Mesendoderm (in vitro differentiated cells): Measurements from ENCODE around the gene PRR33.
"Not testable (repeated sequence)": the region's sequence is repeated elsewhere in the genome, so short reads cannot be mapped to it uniquely, and the experiment has no call there.

ENCODE experiments used
- DNase-seq: peaks from one replicate; pipeline ENCODE4 v3.0.0; 2013
- H2AK5ac ChIP-seq: 2 replicates; pipeline ENCODE4 v1.6.1; 2013; ENCODE audit warnings: low read length, inconsistent platforms
- H2BK120ac ChIP-seq: 2 replicates; pipeline ENCODE4 v1.6.1; 2013; ENCODE audit warnings: low read depth, mild to moderate bottlenecking, low read length, moderate library complexity, mixed read lengths
- H2BK15ac ChIP-seq: replicated peaks from 2 replicates; pipeline ENCODE4 v1.6.1; 2013; ENCODE audit warnings: low read depth, mild to moderate bottlenecking, moderate library complexity
- H2BK5ac ChIP-seq: 2 replicates; pipeline ENCODE4 v1.6.1; 2013; ENCODE audit warnings: low read length, inconsistent platforms
- H3K18ac ChIP-seq: 2 replicates; pipeline ENCODE4 v1.6.1; 2013; ENCODE audit warnings: mild to moderate bottlenecking, low read length, mixed read lengths
- H3K23ac ChIP-seq: one replicate; pipeline ENCODE4 v1.6.1; 2013; ENCODE audit warnings: low read length
- H3K27ac ChIP-seq: 2 replicates; pipeline ENCODE4 v1.5.1; 2013; ENCODE audit warnings: low read depth, mild to moderate bottlenecking, inconsistent platforms, low read length, moderate library complexity
- H3K27me3 ChIP-seq: 2 replicates; pipeline ENCODE4 v1.6.1; 2013; ENCODE audit warnings: low read length, control low read depth, mild to moderate bottlenecking, inconsistent platforms; ENCODE audit not compliant: insufficient read depth, poor library complexity
- H3K36me3 ChIP-seq: 2 replicates; pipeline ENCODE4 v1.6.1; 2013; ENCODE audit warnings: low read length, inconsistent platforms; ENCODE audit not compliant: control insufficient read depth, insufficient read depth
- H3K4ac ChIP-seq: one replicate; pipeline ENCODE4 v1.6.1; 2013; ENCODE audit warnings: low read depth, mild to moderate bottlenecking, low read length, moderate library complexity
- H3K4me1 ChIP-seq: 2 replicates; pipeline ENCODE4 v1.6.1; 2013; ENCODE audit warnings: low read depth, low read length, inconsistent platforms; ENCODE audit not compliant: control insufficient read depth
- H3K4me2 ChIP-seq: 2 replicates; pipeline ENCODE4 v1.6.1; 2013; ENCODE audit warnings: low read length
- H3K4me3 ChIP-seq: 2 replicates; pipeline ENCODE4 v1.5.1; 2013; ENCODE audit warnings: mild to moderate bottlenecking, low read length
- H3K56ac ChIP-seq: one replicate; pipeline ENCODE4 v1.6.1; 2013; ENCODE audit warnings: low read length
- H3K79me1 ChIP-seq: 2 replicates; pipeline ENCODE4 v1.6.1; 2013; ENCODE audit warnings: low read length, inconsistent platforms
- H3K79me2 ChIP-seq: 2 replicates; pipeline ENCODE4 v1.6.1; 2013; ENCODE audit warnings: mild to moderate bottlenecking, low read length; ENCODE audit not compliant: control insufficient read depth, insufficient read depth
- H3K9ac ChIP-seq: 2 replicates; pipeline ENCODE4 v1.6.1; 2013; ENCODE audit warnings: low read length, inconsistent platforms
- H4K5ac ChIP-seq: one replicate; pipeline ENCODE4 v1.6.1; 2013; ENCODE audit warnings: low read length
- H4K8ac ChIP-seq: one replicate; pipeline ENCODE4 v1.6.1; 2013; ENCODE audit warnings: low read depth, mild to moderate bottlenecking, control low read depth, low read length, moderate library complexity
- WGBS: extraction: QIAGEN DNeasy Blood & Tissue Kit; methylation state at CpG from one replicate; pipeline ENCODE4 v1.1.7; 2013; ENCODE audit warnings: low lambda C conversion rate, missing lambda C conversion rate; ENCODE audit not compliant: insufficient coverage; ENCODE audit errors: extremely low coverage; 5-methylcytosine and 5-hydroxymethylcytosine counted together

PRR33 gene

DNA sequence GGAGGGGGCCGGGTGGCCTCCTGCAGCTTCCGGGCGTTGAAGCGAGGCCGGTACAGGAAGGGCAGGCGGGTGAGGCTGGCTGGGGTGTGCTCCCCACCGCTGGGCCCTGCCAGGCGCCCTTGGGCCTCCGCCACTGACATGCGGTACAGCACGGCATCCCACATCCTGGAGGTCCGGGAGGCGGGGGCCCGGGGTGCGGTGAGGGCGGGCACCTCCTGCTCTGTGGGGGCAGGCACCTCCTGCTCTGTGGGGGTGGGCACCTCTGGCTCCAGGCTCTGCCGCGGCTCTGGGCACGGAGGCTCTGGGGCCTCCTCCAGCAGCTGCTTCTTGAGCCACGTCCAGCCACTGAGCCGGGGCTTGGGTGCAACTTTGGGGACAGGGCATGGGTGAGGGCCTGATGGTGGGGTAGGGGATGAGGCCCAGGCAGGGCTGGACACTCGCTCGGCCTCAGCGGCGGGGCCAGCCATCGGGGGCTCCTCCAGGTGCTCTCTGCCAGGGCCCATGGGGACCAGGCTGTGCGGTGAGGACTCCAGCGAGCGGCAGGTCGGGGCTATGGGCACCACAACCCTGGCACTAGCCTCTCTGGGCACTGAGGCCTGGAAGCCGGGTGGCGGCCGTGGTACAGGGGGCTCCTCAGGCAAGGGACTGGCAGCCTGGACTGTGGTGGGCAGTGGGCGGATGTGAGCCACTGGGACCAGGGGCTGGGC, 2.3 kb downstream of the PRR33 start:
- no peak overlapping the region for H2AK5ac ChIP-seq
- no peak overlapping the region for H3K56ac ChIP-seq
- H3K36me3 ChIP-seq, result no peaks in the 10 kb centered on the region
- no peaks in the 10 kb centered on the region for H3K27me3 ChIP-seq
- H3K4me3 ChIP-seq, result no peak overlapping the region
- no peak overlapping the region for H4K5ac ChIP-seq
- H3K4me2 ChIP-seq, result no peak overlapping the region
- H3K4ac ChIP-seq, result no peak overlapping the region
- no peak overlapping the region for H2BK5ac ChIP-seq
- H3K27ac ChIP-seq, result no peak overlapping the region
- no peak overlapping the region for H3K9ac ChIP-seq
- H3K4me1 ChIP-seq, result no peaks in the 10 kb centered on the region
- no peak overlapping the region for H2BK15ac ChIP-seq
- no peak for DNase-seq
- no peak overlapping the region for H4K8ac ChIP-seq
- H3K23ac ChIP-seq, result no peak overlapping the region
- no peak overlapping the region for H3K18ac ChIP-seq
- no peak overlapping the region for H2BK120ac ChIP-seq
- no CpG with 5 or more reads among the region's 34 CpGs for WGBS
- H3K79me1 ChIP-seq, result no peaks in the 10 kb centered on the region
- no peaks in the 10 kb centered on the region for H3K79me2 ChIP-seq

DNA sequence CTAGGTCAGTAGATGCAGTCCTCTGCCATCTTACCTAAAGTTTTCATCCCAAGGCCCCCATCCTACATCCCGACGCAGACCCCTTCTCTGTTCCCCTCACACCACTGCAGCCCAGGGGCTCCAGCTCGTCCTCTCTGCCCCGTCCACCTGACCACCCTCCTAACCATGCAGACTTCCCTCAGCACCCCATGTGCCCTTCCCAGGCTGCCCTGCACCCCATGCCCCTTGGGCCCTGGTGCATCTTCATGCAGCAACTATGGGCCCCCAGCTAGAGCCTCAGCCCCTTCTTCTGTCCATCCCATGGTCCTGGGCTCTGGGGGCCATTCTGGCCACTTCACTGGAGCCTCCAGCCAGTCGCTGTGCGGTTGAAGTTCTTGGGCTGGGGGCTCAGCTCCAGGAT, 2.9 kb downstream of the PRR33 start:
- Histone ChIP-seq H3K27ac (no peak overlapping the region), H3K9ac (no peak overlapping the region), H3K4ac (no peak overlapping the region), H4K5ac (no peak overlapping the region), H3K4me2 (no peak overlapping the region), H2AK5ac (no peak overlapping the region), H3K18ac (no peak overlapping the region), H3K79me1 (no peaks in the 10 kb centered on the region), H3K4me3 (no peak overlapping the region), H3K36me3 (no peaks in the 10 kb centered on the region), H4K8ac (no peak overlapping the region), H2BK15ac (no peak overlapping the region), H3K27me3 (no peaks in the 10 kb centered on the region), H3K4me1 (no peaks in the 10 kb centered on the region), H2BK5ac (no peak overlapping the region), H3K23ac (no peak overlapping the region), H3K79me2 (no peaks in the 10 kb centered on the region), H3K56ac (no peak overlapping the region), H2BK120ac (no peak overlapping the region)
- DNase-seq, result no peak
- no CpG with 5 or more reads among the region's 6 CpGs for WGBS

GRCh38 chr11:1888347-1888753, 3.3 kb downstream of the PRR33 start:
- Histone ChIP-seq H3K4me1 (no peaks in the 10 kb centered on the region), H2AK5ac (no peak overlapping the region), H4K8ac (no peak overlapping the region), H3K27ac (no peak overlapping the region), H4K5ac (no peak overlapping the region), H3K4me2 (no peak overlapping the region), H3K79me2 (no peaks in the 10 kb centered on the region), H3K4me3 (no peak overlapping the region), H3K27me3 (no peaks in the 10 kb centered on the region), H2BK120ac (no peak overlapping the region), H3K79me1 (no peaks in the 10 kb centered on the region), H3K18ac (no peak overlapping the region), H3K56ac (no peak overlapping the region), H3K9ac (no peak overlapping the region), H3K23ac (no peak overlapping the region), H3K36me3 (no peaks in the 10 kb centered on the region), H2BK5ac (no peak overlapping the region), H2BK15ac (no peak overlapping the region), H3K4ac (no peak overlapping the region)
- DNase-seq, result no peak
- WGBS, result no CpG with 5 or more reads among the region's 9 CpGs

DNA sequence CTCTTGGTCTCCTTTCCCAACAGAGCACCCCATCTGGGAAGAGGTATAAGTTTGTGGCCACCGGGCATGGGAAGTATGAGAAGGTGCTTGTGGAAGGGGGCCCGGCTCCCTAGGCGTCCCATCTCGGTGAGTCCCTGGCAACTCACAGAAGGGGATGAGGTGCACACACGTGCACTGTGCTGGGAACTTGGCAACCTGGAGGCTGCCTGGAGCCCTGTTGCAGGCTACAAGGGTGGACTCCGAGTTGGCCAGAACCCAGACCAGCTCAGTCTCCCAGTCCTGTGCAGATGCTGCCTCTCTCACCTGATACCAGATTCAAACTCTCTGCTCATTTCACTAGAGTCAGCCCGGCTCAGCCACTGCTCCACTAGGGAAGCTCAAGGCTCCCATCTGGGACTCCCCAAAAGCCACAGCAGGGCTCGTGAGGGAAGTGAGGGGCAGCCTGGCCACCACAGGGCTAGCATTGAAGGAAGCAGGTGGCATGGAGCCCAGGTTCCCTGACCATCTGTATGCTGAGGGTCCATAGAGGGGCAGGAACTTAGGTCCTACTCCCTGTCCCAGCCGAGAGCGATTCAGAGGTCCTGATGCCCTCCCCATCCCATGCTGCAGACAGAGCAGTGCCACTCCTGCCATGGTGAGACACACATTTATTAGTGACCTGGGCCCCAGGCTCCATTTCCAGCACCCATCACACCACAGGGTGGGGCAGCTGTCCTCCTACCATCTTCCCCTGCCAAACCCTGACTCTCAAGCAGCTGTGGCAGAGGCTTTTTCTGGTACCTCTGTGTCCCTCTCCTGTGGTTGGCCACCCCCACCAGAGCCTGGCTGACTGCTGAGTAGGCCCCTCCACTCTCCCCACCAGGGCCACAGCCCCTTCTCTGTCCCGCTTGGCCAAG, 4.0 kb downstream of the PRR33 start:
- H3K79me1 ChIP-seq, result no peaks in the 10 kb centered on the region
- H3K36me3 ChIP-seq, result no peaks in the 10 kb centered on the region
- no peak overlapping the region for H2BK120ac ChIP-seq
- no peak overlapping the region for H2AK5ac ChIP-seq
- H3K18ac ChIP-seq, result no peak overlapping the region
- H3K27me3 ChIP-seq, result no peaks in the 10 kb centered on the region
- H4K8ac ChIP-seq, result no peak overlapping the region
- WGBS, result no CpG with 5 or more reads among the region's 11 CpGs
- H3K4me2 ChIP-seq, result no peak overlapping the region
- H3K4me1 ChIP-seq, result no peaks in the 10 kb centered on the region
- no peak overlapping the region for H3K27ac ChIP-seq
- no peak overlapping the region for H3K23ac ChIP-seq
- no peak overlapping the region for H3K56ac ChIP-seq
- no peak overlapping the region for H2BK5ac ChIP-seq
- no peak overlapping the region for H2BK15ac ChIP-seq
- no peaks in the 10 kb centered on the region for H3K79me2 ChIP-seq
- no peak overlapping the region for H3K9ac ChIP-seq
- H3K4me3 ChIP-seq, result no peak overlapping the region
- no peak overlapping the region for H3K4ac ChIP-seq
- H4K5ac ChIP-seq, result no peak overlapping the region
- DNase-seq, result no peak

DNA sequence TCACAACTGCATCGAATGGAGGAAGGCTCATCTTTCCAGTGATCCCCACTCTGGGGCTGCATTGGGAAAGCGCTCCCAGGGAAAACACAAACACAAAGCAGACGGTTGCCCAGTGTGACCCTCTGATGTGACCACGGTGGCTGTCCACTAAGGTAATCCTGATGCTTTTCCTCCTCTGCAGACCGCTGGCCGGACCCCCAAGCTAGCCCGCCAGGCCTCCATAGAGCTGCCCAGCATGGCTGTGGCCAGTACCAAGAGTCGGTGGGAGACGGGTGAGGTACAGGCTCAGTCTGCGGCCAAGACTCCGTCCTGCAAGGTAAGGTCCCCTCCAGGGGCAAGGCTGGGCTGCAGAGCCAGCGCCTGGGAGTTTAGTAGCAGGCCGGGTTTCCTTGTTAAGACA, 5.1 kb downstream of the PRR33 start:
- H3K4me2 ChIP-seq, H3K23ac ChIP-seq, H3K27me3 ChIP-seq, H3K9ac ChIP-seq, DNase-seq, H3K18ac ChIP-seq, H3K4me3 ChIP-seq, H3K27ac ChIP-seq, H4K5ac ChIP-seq, H2AK5ac ChIP-seq, H2BK5ac ChIP-seq, H2BK15ac ChIP-seq, H3K36me3 ChIP-seq, H4K8ac ChIP-seq, H2BK120ac ChIP-seq, H3K4ac ChIP-seq, H3K79me2 ChIP-seq, H3K56ac ChIP-seq, H3K4me1 ChIP-seq, H3K79me1 ChIP-seq: not testable (repeated sequence)
- no CpG with 5 or more reads among the region's 13 CpGs for WGBS
